K562 (cell line): ENCODE measurements around the gene YTHDC1. TPM values are rescaled to one million over a fixed set of nuclear protein-coding genes. Genes with fewer than 3 reads are reported as not detected.
A peak's percentile ranks its signal among the peaks of the same experiment; 100 is the strongest.

Source experiments
- ARID1B ChIP-seq: fragments of 450-650 bp; IDR thresholded peaks from 2 replicates; pipeline ENCODE4 v1.6.1; 2016; ENCODE audit warnings: antibody characterized with exemption, mild to moderate bottlenecking, inconsistent platforms
- ATF4 ChIP-seq: fragments of 450-650 bp; formaldehyde crosslinking; IDR thresholded peaks from 2 replicates; pipeline ENCODE4 v1.4.0; 2022; ENCODE audit warnings: mild to moderate bottlenecking, moderate library complexity
- CREB1 ChIP-seq, 2 experiments: sonication (generic) in 1 of 2; formaldehyde crosslinking in 1 of 2; IDR thresholded peaks; 2 replicates each; pipeline versions ENCODE4 v1.6.1 to v1.8.0; 2012 to 2022; ENCODE audit warnings: inconsistent platforms in 1 of 2, mild to moderate bottlenecking in 1 of 2, missing genetic modification reagents in 1 of 2, moderate library complexity in 1 of 2
- EGR1 ChIP-seq: fragments of 450-650 bp; conservative IDR thresholded peaks from 2 replicates; pipeline ENCODE4 v1.6.1; 2017; ENCODE audit warnings: mild to moderate bottlenecking
- EHMT2 ChIP-seq: fragments of 450-650 bp; IDR thresholded peaks from 2 replicates; pipeline ENCODE4 v1.6.1; 2018; ENCODE audit warnings: antibody characterized with exemption
- ETV1 ChIP-seq: fragments of 450-650 bp; conservative IDR thresholded peaks from 2 replicates; pipeline ENCODE4 v1.6.1; 2016; ENCODE audit warnings: missing genetic modification characterization, control low read depth, low read depth, missing compliant biosample characterization
- FOXK2 ChIP-seq, 2 experiments: fragments of 450-650 bp; IDR thresholded peaks in 1 of 2; conservative IDR thresholded peaks in 1 of 2; 2 replicates each; pipeline ENCODE4 v1.6.1; 2016; ENCODE audit warnings: low read depth in 2 of 2, mild to moderate bottlenecking in 1 of 2
- HMGN3 ChIP-seq: IDR thresholded peaks from 2 replicates; pipeline ENCODE4 v1.6.1; 2011; ENCODE audit warnings: borderline replicate concordance, low read depth, mild to moderate bottlenecking, mixed read lengths, low read length; ENCODE audit not compliant: insufficient read length; ENCODE audit errors: extremely low read depth
- MBD2 ChIP-seq: sonication (generic); IDR thresholded peaks from 2 replicates; pipeline ENCODE4 v1.6.1; 2016; ENCODE audit warnings: low read depth, borderline replicate concordance
- MTF1 ChIP-seq: fragments of 250-450 bp; sonication (Bioruptor Pico); IDR thresholded peaks from 2 replicates; pipeline ENCODE4 v1.9.0; 2021; ENCODE audit warnings: moderate library complexity, mild to moderate bottlenecking, inconsistent platforms, borderline replicate concordance
- SNIP1 ChIP-seq: fragments of 450-650 bp; IDR thresholded peaks from 2 replicates; pipeline ENCODE4 v1.7.1; 2017; ENCODE audit warnings: low read depth, mild to moderate bottlenecking
- SNRNP70 ChIP-seq: fragments of 200-400 bp; formaldehyde crosslinking; optimal IDR thresholded peaks from 2 replicates; pipeline ENCODE3; 2017; ENCODE audit warnings: low read depth, low read length
- SRSF9 ChIP-seq: fragments of 200-400 bp; formaldehyde crosslinking; IDR thresholded peaks from 2 replicates; pipeline ENCODE4 v1.6.1; 2017; ENCODE audit warnings: low read depth, low read length, borderline replicate concordance
- TCF3 ChIP-seq: sonication (generic); formaldehyde crosslinking; IDR thresholded peaks from 2 replicates; pipeline ENCODE4 v1.4.0; 2020; ENCODE audit warnings: mild to moderate bottlenecking, missing genetic modification reagents
- TCF7 ChIP-seq: sonication (generic); IDR thresholded peaks from 2 replicates; pipeline ENCODE4 v1.6.1; 2016; ENCODE audit warnings: antibody characterized with exemption, borderline replicate concordance
- XRCC3 ChIP-seq: fragments of 450-650 bp; IDR thresholded peaks from 2 replicates; pipeline ENCODE4 v1.6.1; 2017; ENCODE audit warnings: mild to moderate bottlenecking, moderate library complexity
- ZFP30 ChIP-seq: fragments of 250-450 bp; sonication (Bioruptor Pico); IDR thresholded peaks from 2 replicates; pipeline ENCODE4 v1.8.0; 2022; ENCODE audit warnings: moderate library complexity, mild to moderate bottlenecking, inconsistent platforms, borderline replicate concordance
- ZNF212 ChIP-seq: fragments of 450-650 bp; formaldehyde crosslinking; IDR thresholded peaks from 2 replicates; pipeline ENCODE4 v1.4.0; 2020; ENCODE audit warnings: mild to moderate bottlenecking
- ZNF24 ChIP-seq: fragments of 450-650 bp; IDR thresholded peaks from 2 replicates; pipeline ENCODE4 v1.6.1; 2016
- ZNF740 ChIP-seq, 3 experiments: fragments of 200-800 bp in 1 of 3; sonication (Bioruptor generic) in 1 of 3; sonication (generic) in 1 of 3; formaldehyde crosslinking in 1 of 3; IDR thresholded peaks; 2 replicates each; pipeline versions ENCODE4 v1.6.1 to v1.8.0; 2016 to 2022; ENCODE audit warnings: mild to moderate bottlenecking in 2 of 3, missing compliant biosample characterization in 2 of 3, missing genetic modification characterization in 2 of 3, missing genetic modification reagents in 1 of 3
- ZNF76 ChIP-seq: fragments of 250-450 bp; sonication (Bioruptor Pico); IDR thresholded peaks from 2 replicates; pipeline ENCODE4 v1.4.0; 2020; ENCODE audit warnings: mild to moderate bottlenecking, moderate library complexity, borderline replicate concordance
- polyA plus RNA-seq, 8 experiments: library from polyadenylated mRNA; depleted of rRNA in 4 of 8; stranded (reverse) in 5 of 8; unstranded in 3 of 8; fragments of >200 nt; fragmentation: Nextera tagmentation in 2 of 8; fragmentation: Illumina TruSeq in 1 of 8; extraction: Ambion mirVana in 2 of 8; extraction: Trizol in 1 of 8; gene quantifications; 2 replicates each; pipeline versions ENCODE4 v1.2.1 to v1.2.3, GENCODE V29; 2011 to 2014; ENCODE audit warnings: inconsistent platforms in 1 of 8, missing spikeins in 1 of 8
- total RNA-seq, 7 experiments: library from RNA; depleted of rRNA in 6 of 7; stranded (reverse); fragments of >200 nt in 6 of 7; fragmentation: Illumina TruSeq in 2 of 7; extraction: Trizol in 2 of 7; gene quantifications; 2 replicates each; pipeline versions ENCODE4 v1.2.1 to v1.2.3, GENCODE V29; 2011 to 2021; ENCODE audit warnings: low replicate concordance in 1 of 7
- TF ChIP-seq, protein P1 (sequence below): fragments of 250-450 bp; sonication (Bioruptor Pico); IDR thresholded peaks from 2 replicates; pipeline ENCODE4 v1.4.0; 2020; ENCODE audit warnings: mild to moderate bottlenecking, moderate library complexity, borderline replicate concordance
- TF ChIP-seq, protein P2 (sequence below): sonication (generic); formaldehyde crosslinking; IDR thresholded peaks from 2 replicates; pipeline ENCODE4 v1.8.0; 2022; ENCODE audit warnings: missing genetic modification reagents, mild to moderate bottlenecking, moderate library complexity, borderline replicate concordance

The YTHDC1 gene
- total and polyA plus RNA-seq, 9 of the 15 experiments (the other 6 are each of a cell fraction or from before 2014, with no cell fraction given) = 9.8 to 65.4 (median 51.7) TPM

GRCh38 chr4:68349649-68350360 is at the start of gene YTHDC1 (continued):
- peak; percentile 96 for TF ChIP-seq CREB1 (IDR thresholded peaks at IDR 0.05)
- TF ChIP-seq CREB1 (CRISPR knock-in tag; IDR thresholded peaks at IDR 0.05) = peak; percentile 97
- no peak for TF ChIP-seq SRSF9
- TF ChIP-seq ZNF212 (CRISPR knock-in tag) = no peak
- peak; percentile 30; the same call in 1 of the 2 replicates for TF ChIP-seq TCF3 (CRISPR knock-in tag)
- no peak for TF ChIP-seq SNRNP70
- TF ChIP-seq ZFP30 (CRISPR knock-in tag) = no peak
- TF ChIP-seq EHMT2 = peak; percentile 42
- 0 out of 2 replicates have a peak, but pooled peaks have one; percentile 20 for TF ChIP-seq ARID1B
- TF ChIP-seq ZNF76 (CRISPR knock-in tag) = no peak
- peak; percentile 84 for TF ChIP-seq ZNF24
- TF ChIP-seq TCF7 = no peak
- TF ChIP-seq EGR1 = peak; percentile 82
- TF ChIP-seq FOXK2 (conservative IDR thresholded peaks at IDR 0.05 in 1 of 2, IDR thresholded peaks at IDR 0.05 in 1 of 2; ENCODE audit: low read depth in 2 of 2) = peak; percentile 98 to 99
- TF ChIP-seq ETV1 (tag) = peak; percentile 58
- peak; percentile 56 for TF ChIP-seq ZNF740 (CRISPR knock-in tag; IDR thresholded peaks at IDR 0.05)
- no peak for TF ChIP-seq ZNF740 (tag; IDR thresholded peaks at IDR 0.05)
- peak; percentile 66 for TF ChIP-seq HMGN3
- no peak for TF ChIP-seq ATF4 (CRISPR knock-in tag)
- TF ChIP-seq MTF1 (CRISPR knock-in tag) = no peak
- no peak for TF ChIP-seq XRCC3
- TF ChIP-seq, protein P1, sequence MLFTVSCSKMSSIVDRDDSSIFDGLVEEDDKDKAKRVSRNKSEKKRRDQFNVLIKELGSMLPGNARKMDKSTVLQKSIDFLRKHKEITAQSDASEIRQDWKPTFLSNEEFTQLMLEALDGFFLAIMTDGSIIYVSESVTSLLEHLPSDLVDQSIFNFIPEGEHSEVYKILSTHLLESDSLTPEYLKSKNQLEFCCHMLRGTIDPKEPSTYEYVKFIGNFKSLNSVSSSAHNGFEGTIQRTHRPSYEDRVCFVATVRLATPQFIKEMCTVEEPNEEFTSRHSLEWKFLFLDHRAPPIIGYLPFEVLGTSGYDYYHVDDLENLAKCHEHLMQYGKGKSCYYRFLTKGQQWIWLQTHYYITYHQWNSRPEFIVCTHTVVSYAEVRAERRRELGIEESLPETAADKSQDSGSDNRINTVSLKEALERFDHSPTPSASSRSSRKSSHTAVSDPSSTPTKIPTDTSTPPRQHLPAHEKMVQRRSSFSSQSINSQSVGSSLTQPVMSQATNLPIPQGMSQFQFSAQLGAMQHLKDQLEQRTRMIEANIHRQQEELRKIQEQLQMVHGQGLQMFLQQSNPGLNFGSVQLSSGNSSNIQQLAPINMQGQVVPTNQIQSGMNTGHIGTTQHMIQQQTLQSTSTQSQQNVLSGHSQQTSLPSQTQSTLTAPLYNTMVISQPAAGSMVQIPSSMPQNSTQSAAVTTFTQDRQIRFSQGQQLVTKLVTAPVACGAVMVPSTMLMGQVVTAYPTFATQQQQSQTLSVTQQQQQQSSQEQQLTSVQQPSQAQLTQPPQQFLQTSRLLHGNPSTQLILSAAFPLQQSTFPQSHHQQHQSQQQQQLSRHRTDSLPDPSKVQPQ (CRISPR knock-in tag) = no peak
- peak; percentile 79; the same call in 1 of the 2 replicates for TF ChIP-seq MBD2
- TF ChIP-seq, protein P2, sequence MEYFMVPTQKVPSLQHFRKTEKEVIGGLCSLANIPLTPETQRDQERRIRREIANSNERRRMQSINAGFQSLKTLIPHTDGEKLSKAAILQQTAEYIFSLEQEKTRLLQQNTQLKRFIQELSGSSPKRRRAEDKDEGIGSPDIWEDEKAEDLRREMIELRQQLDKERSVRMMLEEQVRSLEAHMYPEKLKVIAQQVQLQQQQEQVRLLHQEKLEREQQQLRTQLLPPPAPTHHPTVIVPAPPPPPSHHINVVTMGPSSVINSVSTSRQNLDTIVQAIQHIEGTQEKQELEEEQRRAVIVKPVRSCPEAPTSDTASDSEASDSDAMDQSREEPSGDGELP (CRISPR knock-in tag) = peak; percentile 97
- TF ChIP-seq SNIP1 = no peak
